Endothelial cell of umbilical vein (primary cell): ENCODE data around the gene ZNF331. TPM values are rescaled to one million over a fixed set of nuclear protein-coding genes. Genes with fewer than 3 reads are reported as not detected.

Source experiments
- BruUV-seq: library from RNA; stranded (reverse); fragments of 400-500 nt; replicated peaks from 2 replicates; lab custom pipeline; 2021; lab: Mats Ljungman, UMichigan
- CTCF ChIA-PET: fragments of 300-600, 350-600 bp; sonication (Branson Sonifier 250); formaldehyde crosslinking; loops from one replicate; lab custom pipeline; 2021; ENCODE audit warnings: antibody characterized with exemption, inconsistent platforms; lab: Charles Lee
- POLR2A ChIA-PET: fragments of 300-600, 350-600 bp; sonication (Branson Sonifier 250); formaldehyde crosslinking; loops from one replicate; lab custom pipeline; 2021; ENCODE audit warnings: antibody characterized with exemption, inconsistent platforms; lab: Charles Lee
- DNase-seq: peaks from one replicate; pipeline ENCODE4 v3.0.0-alpha.2; 2011; ENCODE audit warnings: low read depth, low spot score
- FAIRE-seq: peaks from 2 replicates; lab custom pipeline; 2011; peaks lifted over from hg19 to GRCh38; lab: Jason Lieb, UNC
- H2AFZ ChIP-seq: 2 replicates; pipeline ENCODE4 v1.6.0; 2012; ENCODE audit warnings: low read depth, low read length, control low read depth, inconsistent platforms
- H3K27ac ChIP-seq: 2 replicates; pipeline ENCODE4 v1.5.1; 2011; ENCODE audit warnings: low read depth, mild to moderate bottlenecking, control low read depth, low read length, moderate library complexity; ENCODE audit not compliant: insufficient read depth
- H3K27me3 ChIP-seq, 2 experiments: 2 replicates each; pipeline versions ENCODE4 v1.6.0 to v1.6.1; 2011; ENCODE audit warnings: low read length in 2 of 2, mixed read lengths in 1 of 2; ENCODE audit not compliant: control insufficient read depth in 2 of 2, insufficient read depth in 2 of 2
- H3K36me3 ChIP-seq, 2 experiments: 2 replicates in 1 of 2; 3 replicates in 1 of 2; pipeline ENCODE4 v1.5.1; 2011; ENCODE audit warnings: low read length in 2 of 2, mild to moderate bottlenecking in 1 of 2, moderate library complexity in 1 of 2; ENCODE audit not compliant: control insufficient read depth in 2 of 2, insufficient read depth in 2 of 2; ENCODE audit errors: extremely low read depth in 1 of 2
- H3K4me1 ChIP-seq: 3 replicates; pipeline ENCODE4 v1.5.1; 2011; ENCODE audit warnings: mild to moderate bottlenecking, low read length; ENCODE audit not compliant: control insufficient read depth, insufficient read depth; ENCODE audit errors: extremely low read depth
- H3K4me2 ChIP-seq: 2 replicates; pipeline ENCODE4 v1.6.1; 2011; ENCODE audit warnings: low read length, control low read depth, mixed read lengths; ENCODE audit not compliant: insufficient read depth
- H3K4me3 ChIP-seq, 3 experiments: fragments of 200-600 bp in 1 of 3; sonication (generic), shearing (Covaris generic) in 1 of 3; replicated peaks in 1 of 3; 2 replicates each; pipeline ENCODE4 v1.5.1; 2011 to 2016; ENCODE audit warnings: control low read depth in 3 of 3, low read length in 3 of 3, mild to moderate bottlenecking in 2 of 3, inconsistent platforms in 1 of 3, low read depth in 1 of 3, moderate library complexity in 1 of 3; ENCODE audit not compliant: insufficient read depth in 1 of 3
- H3K79me2 ChIP-seq: 2 replicates; pipeline ENCODE4 v1.6.0; 2012; ENCODE audit warnings: low read length, inconsistent platforms; ENCODE audit not compliant: control insufficient read depth, insufficient read depth
- H3K9ac ChIP-seq: replicated peaks from 2 replicates; pipeline ENCODE3; 2011; ENCODE audit warnings: low read length, control low read depth; ENCODE audit not compliant: insufficient read depth; ENCODE audit errors: extremely low read depth
- H3K9me1 ChIP-seq: replicated peaks from 3 replicates; pipeline ENCODE4 v1.6.0; 2011; ENCODE audit warnings: mild to moderate bottlenecking, low read length; ENCODE audit not compliant: control insufficient read depth, insufficient read depth; ENCODE audit errors: extremely low read depth
- H3K9me3 ChIP-seq: replicated peaks from 2 replicates; pipeline ENCODE4 v1.5.1; 2012; ENCODE audit warnings: low read length, inconsistent platforms; ENCODE audit not compliant: control insufficient read depth, insufficient read depth
- H4K20me1 ChIP-seq: replicated peaks from 2 replicates; pipeline ENCODE3; 2011; ENCODE audit warnings: mild to moderate bottlenecking, low read length; ENCODE audit not compliant: control insufficient read depth, insufficient read depth; ENCODE audit errors: extremely low read depth
- EZH2 ChIP-seq: IDR thresholded peaks from 2 replicates; pipeline ENCODE4 v1.6.1; 2012; ENCODE audit warnings: borderline replicate concordance, low read depth, mild to moderate bottlenecking, moderate library complexity, low read length, inconsistent platforms; ENCODE audit not compliant: severe bottlenecking
- FOS ChIP-seq: IDR thresholded peaks from 2 replicates; pipeline ENCODE4 v1.6.1; 2011; ENCODE audit warnings: mild to moderate bottlenecking, low read length, moderate library complexity, borderline replicate concordance; ENCODE audit not compliant: insufficient read depth
- GATA2 ChIP-seq: IDR thresholded peaks from 2 replicates; pipeline ENCODE4 v1.7.0; 2011; ENCODE audit warnings: low read depth, mild to moderate bottlenecking, moderate library complexity, mixed read lengths, low read length; ENCODE audit not compliant: insufficient read length, insufficient read depth
- JUN ChIP-seq: IDR thresholded peaks from 2 replicates; pipeline ENCODE4 v1.6.1; 2011; ENCODE audit warnings: borderline replicate concordance, low read depth; ENCODE audit not compliant: insufficient read length, insufficient read depth
- MYC ChIP-seq: IDR thresholded peaks from one replicate; pipeline ENCODE4 v1.6.1; 2011; ENCODE audit warnings: mild to moderate bottlenecking, low read depth, low read length
- POLR2A ChIP-seq: IDR thresholded peaks from 2 replicates; pipeline ENCODE4 v1.6.1; 2012; ENCODE audit warnings: low read depth, mild to moderate bottlenecking, control low read depth, low read length
- POLR2AphosphoS5 ChIP-seq: IDR thresholded peaks from 2 replicates; pipeline ENCODE4 v1.6.1; 2012; ENCODE audit warnings: low read depth, mild to moderate bottlenecking, control low read depth, low read length, moderate library complexity; ENCODE audit not compliant: insufficient read depth
- dilution Hi-C: fragments of 300-500 bp; cut with MboI; formaldehyde crosslinking; loops from one replicate; pipeline ENCODE4 v1.15.0; 2019; ENCODE audit warnings: low sequenced_read_pairs; ENCODE audit not compliant: extremely low pct_ligation_motif_present
- intact Hi-C: fragments of 100-400 bp; cut with micrococcal nuclease; formaldehyde crosslinking; loops from one replicate; pipeline ENCODE4 v1.10.0; 2022
- polyA plus RNA-seq, 4 experiments: library from polyadenylated mRNA; depleted of rRNA in 3 of 4; stranded (reverse) in 3 of 4; unstranded in 1 of 4; fragments of >200 nt; gene quantifications; 2 replicates each; pipeline versions ENCODE4 v1.2.1 to v1.2.3, GENCODE V29; 2011 to 2012; ENCODE audit warnings: missing spikeins in 1 of 4
- total RNA-seq: library from RNA; stranded (reverse); gene quantifications from 2 replicates; pipeline ENCODE4 v1.2.3, GENCODE V29; 2021
- TF ChIP-seq, protein P1 (sequence below): IDR thresholded peaks from 2 replicates; pipeline ENCODE4 v1.6.1; 2011; ENCODE audit not compliant: insufficient read depth, insufficient read length
- TF ChIP-seq, protein P2 (sequence below), 2 donors: IDR thresholded peaks; 1 replicate in 1 of 2; 2 replicates in 1 of 2; pipeline ENCODE4 v1.5.1; 2011; ENCODE audit warnings: low read length in 2 of 2, mild to moderate bottlenecking in 2 of 2, moderate library complexity in 2 of 2, control low read depth in 1 of 2, inconsistent platforms in 1 of 2, low read depth in 1 of 2; ENCODE audit not compliant: insufficient read depth in 1 of 2; ENCODE audit errors: extremely low read depth in 1 of 2

Gene ZNF331
- total and polyA plus RNA-seq, 2 donors (not counting 3 experiments of a cell fraction or from before 2014, with no cell fraction given), result 6.2 to 11.2 TPM

DNA sequence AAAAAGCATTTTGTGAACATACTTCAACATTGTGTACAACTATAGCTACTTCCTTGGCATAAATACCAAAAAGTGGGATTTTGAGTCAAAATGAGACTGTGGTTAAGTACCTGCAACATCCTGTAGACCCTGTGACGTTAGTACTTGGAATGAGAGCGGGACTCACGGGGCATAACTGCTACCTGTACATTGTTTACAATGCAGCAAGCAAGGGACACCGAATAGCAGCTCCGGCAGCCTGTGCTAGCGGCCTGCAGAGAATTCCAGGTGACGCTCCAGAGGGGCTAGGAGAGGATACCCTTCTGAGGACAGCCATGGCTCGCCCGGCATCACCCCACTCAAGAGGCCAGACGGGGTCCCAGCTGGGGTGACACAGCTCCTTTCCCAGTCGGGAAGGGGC is 824 bp upstream of the ZNF331 start:
- intact Hi-C loops (no loop called here), dilution Hi-C loops (no loop called here)
- DNase-seq (no peak), FAIRE-seq (no peak)
- H4K20me1 ChIP-seq, result no peaks in the 10 kb centered on the region
- no peak overlapping the region for H3K27ac ChIP-seq
- H2AFZ ChIP-seq, result peak overlapping the region; percentile 65
- H3K4me2 ChIP-seq, result peak overlapping the region; percentile 42
- no peaks in the 10 kb centered on the region for H3K9me3 ChIP-seq
- H3K9ac ChIP-seq, result no peak overlapping the region
- peak overlapping the region in 2 of 3 experiments; percentile 63 to 64 for H3K4me3 ChIP-seq
- CTCF ChIA-PET, result interaction anchor here (1.4 kb wide), 1 partner anchor 112 kb away, joined by 3 read pairs; no protein-coding TSS in a partner anchor
- BruUV-seq, result no TSS peak
- POLR2A ChIA-PET, result no interaction called here
- H3K79me2 ChIP-seq, result no peaks in the 10 kb centered on the region
- H3K4me1 ChIP-seq, result no peaks in the 10 kb centered on the region
- no peaks in the 10 kb centered on the region for H3K36me3 ChIP-seq
- no peak for TF ChIP-seq POLR2AphosphoS5
- TF ChIP-seq MYC, result no peak
- TF ChIP-seq EZH2, result no peak
- TF ChIP-seq, protein P1, sequence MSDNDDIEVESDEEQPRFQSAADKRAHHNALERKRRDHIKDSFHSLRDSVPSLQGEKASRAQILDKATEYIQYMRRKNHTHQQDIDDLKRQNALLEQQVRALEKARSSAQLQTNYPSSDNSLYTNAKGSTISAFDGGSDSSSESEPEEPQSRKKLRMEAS, result no peak
- TF ChIP-seq, protein P2, sequence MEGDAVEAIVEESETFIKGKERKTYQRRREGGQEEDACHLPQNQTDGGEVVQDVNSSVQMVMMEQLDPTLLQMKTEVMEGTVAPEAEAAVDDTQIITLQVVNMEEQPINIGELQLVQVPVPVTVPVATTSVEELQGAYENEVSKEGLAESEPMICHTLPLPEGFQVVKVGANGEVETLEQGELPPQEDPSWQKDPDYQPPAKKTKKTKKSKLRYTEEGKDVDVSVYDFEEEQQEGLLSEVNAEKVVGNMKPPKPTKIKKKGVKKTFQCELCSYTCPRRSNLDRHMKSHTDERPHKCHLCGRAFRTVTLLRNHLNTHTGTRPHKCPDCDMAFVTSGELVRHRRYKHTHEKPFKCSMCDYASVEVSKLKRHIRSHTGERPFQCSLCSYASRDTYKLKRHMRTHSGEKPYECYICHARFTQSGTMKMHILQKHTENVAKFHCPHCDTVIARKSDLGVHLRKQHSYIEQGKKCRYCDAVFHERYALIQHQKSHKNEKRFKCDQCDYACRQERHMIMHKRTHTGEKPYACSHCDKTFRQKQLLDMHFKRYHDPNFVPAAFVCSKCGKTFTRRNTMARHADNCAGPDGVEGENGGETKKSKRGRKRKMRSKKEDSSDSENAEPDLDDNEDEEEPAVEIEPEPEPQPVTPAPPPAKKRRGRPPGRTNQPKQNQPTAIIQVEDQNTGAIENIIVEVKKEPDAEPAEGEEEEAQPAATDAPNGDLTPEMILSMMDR (IDR thresholded peaks at IDR 0.05; ENCODE audit: extremely low read depth in 1 of 2, insufficient read depth in 1 of 2, low read depth in 1 of 2, low read length in 2 of 2), result no peak
- no peak for TF ChIP-seq GATA2
- no peak for TF ChIP-seq FOS
- no peak for TF ChIP-seq JUN
- no peak for TF ChIP-seq POLR2A
- H3K9me1 ChIP-seq, result no peaks in the 10 kb centered on the region
- no peaks in the 10 kb centered on the region for H3K27me3 ChIP-seq
